K562 (cell line): ENCODE data around the gene EFNA5. TPM values are rescaled to one million over a fixed set of nuclear protein-coding genes. Genes with fewer than 3 reads are reported as not detected.

Experiments used
- ATAC-seq: fragments of 200-7000 bp; cut with Tn5 transposase; 3 replicates; pipeline ENCODE4 v1.9.1; 2020; ENCODE audit warnings: moderate library complexity
- BruUV-seq: library from RNA; stranded (reverse); fragments of 400-500 nt; replicated peaks from 2 replicates; lab custom pipeline; 2021; lab: Mats Ljungman, UMichigan
- CTCF ChIA-PET: fragments of 300-600 bp; formaldehyde crosslinking; extraction: SDS; loops from one replicate; lab custom pipeline; 2021; ENCODE audit warnings: low intra/inter-chr PET ratio; lab: Yijun Ruan, JAX
- POLR2A ChIA-PET: fragments of 300-600, 350-650 bp; sonication (Branson Sonifier 250); formaldehyde crosslinking; extraction: SDS; loops from one replicate; lab custom pipeline; 2021; ENCODE audit warnings: antibody characterized with exemption, inconsistent platforms; lab: Yijun Ruan, JAX
- DNase-seq, 4 experiments: peaks; one replicate each; pipeline versions ENCODE4 v3.0.0 to v3.0.0-alpha.2; 2011 to 2018; ENCODE audit warnings: low spot score in 3 of 4, mixed read lengths in 3 of 4; ENCODE audit errors: extremely low read depth in 1 of 4
- FAIRE-seq: peaks from 2 replicates; lab custom pipeline; 2011; peaks lifted over from hg19 to GRCh38; lab: Jason Lieb, UNC
- H2AFZ ChIP-seq: 2 replicates; pipeline ENCODE4 v1.6.0; 2011; ENCODE audit warnings: low read depth, low read length, control low read depth, inconsistent platforms
- H3K27ac ChIP-seq: fragments of 200-600 bp; 3 replicates; pipeline ENCODE4 v1.8.0; 2011; ENCODE audit warnings: low read depth, mild to moderate bottlenecking, control low read depth, inconsistent platforms, low read length, moderate library complexity, mixed read lengths; ENCODE audit errors: extremely low read depth
- H3K27me3 ChIP-seq, 2 experiments: fragments of 300-600 bp in 1 of 2; 2 replicates in 1 of 2; 3 replicates in 1 of 2; pipeline versions ENCODE4 v1.6.0 to v1.8.0; 2011; ENCODE audit warnings: inconsistent platforms in 2 of 2, low read length in 2 of 2, mild to moderate bottlenecking in 1 of 2, mixed read lengths in 1 of 2, moderate library complexity in 1 of 2; ENCODE audit not compliant: control insufficient read depth in 2 of 2, insufficient read depth in 2 of 2
- H3K36me3 ChIP-seq: fragments of 300-600 bp; 3 replicates; pipeline ENCODE4 v1.8.0; 2011; ENCODE audit warnings: mild to moderate bottlenecking, low read length, inconsistent platforms; ENCODE audit not compliant: control insufficient read depth, insufficient read depth
- H3K4me1 ChIP-seq, 2 experiments: fragments of 200-600 bp in 1 of 2; replicated peaks in 1 of 2; 2 replicates in 1 of 2; 3 replicates in 1 of 2; pipeline versions ENCODE4 v1.5.1 to v1.8.0; 2011; ENCODE audit warnings: inconsistent platforms in 2 of 2, low read length in 2 of 2, mild to moderate bottlenecking in 1 of 2, mixed read lengths in 1 of 2, moderate library complexity in 1 of 2; ENCODE audit not compliant: control insufficient read depth in 2 of 2, insufficient read depth in 2 of 2
- H3K4me2 ChIP-seq: 2 replicates; pipeline ENCODE4 v1.6.1; 2011; ENCODE audit warnings: low read length, control low read depth, inconsistent platforms, mixed read lengths; ENCODE audit not compliant: insufficient read depth
- H3K4me3 ChIP-seq: fragments of 200-600 bp; sonication (generic), shearing (Covaris generic); 2 replicates; pipeline ENCODE4 v1.5.1; 2016; ENCODE audit warnings: control low read depth, inconsistent platforms
- H3K79me2 ChIP-seq: fragments of 200-600 bp; 3 replicates; pipeline ENCODE4 v1.8.0; 2011; ENCODE audit warnings: low read length, inconsistent platforms; ENCODE audit not compliant: control insufficient read depth, insufficient read depth
- H3K9ac ChIP-seq, 2 experiments: 2 replicates each; pipeline versions ENCODE4 v1.6.0 to v1.6.1; 2011; ENCODE audit warnings: low read depth in 2 of 2, low read length in 2 of 2, control low read depth in 1 of 2, inconsistent platforms in 1 of 2, mild to moderate bottlenecking in 1 of 2, mixed read lengths in 1 of 2; ENCODE audit not compliant: insufficient read depth in 1 of 2
- H3K9me1 ChIP-seq: one replicate; pipeline ENCODE4 v1.6.0; 2011; ENCODE audit warnings: inconsistent platforms, mild to moderate bottlenecking, low read length, moderate library complexity; ENCODE audit not compliant: control insufficient read depth, insufficient read depth
- H3K9me3 ChIP-seq: replicated peaks from 2 replicates; pipeline ENCODE4 v1.5.1; 2011; ENCODE audit warnings: low read depth, low read length, inconsistent platforms; ENCODE audit not compliant: control insufficient read depth, insufficient read depth
- H4K20me1 ChIP-seq: replicated peaks from 2 replicates; pipeline ENCODE4 v1.6.1; 2011; ENCODE audit warnings: low read length, inconsistent platforms, mixed read lengths; ENCODE audit not compliant: control insufficient read depth, insufficient read depth
- CAMTA2 ChIP-seq: fragments of 250-450 bp; sonication (Bioruptor Pico); conservative IDR thresholded peaks from 2 replicates; pipeline ENCODE4 v1.5.1; 2022
- CREM ChIP-seq: IDR thresholded peaks from 2 replicates; pipeline ENCODE4 v1.6.1; 2014; ENCODE audit warnings: antibody characterized with exemption, low read depth
- ESRRB ChIP-seq: fragments of 250-450 bp; sonication (Bioruptor Pico); IDR thresholded peaks from 2 replicates; pipeline ENCODE4 v1.5.0; 2020; ENCODE audit warnings: mild to moderate bottlenecking, moderate library complexity, borderline replicate concordance
- ETV6 ChIP-seq, 3 experiments: fragments of 150-350 bp in 1 of 3; sonication (generic) in 1 of 3; formaldehyde crosslinking in 1 of 3; IDR thresholded peaks; 2 replicates each; pipeline versions ENCODE4 v1.6.1 to v1.8.0; 2014 to 2022; ENCODE audit warnings: borderline replicate concordance in 2 of 3, low read depth in 2 of 3, antibody characterized with exemption in 1 of 3, low read length in 1 of 3, mild to moderate bottlenecking in 1 of 3, missing genetic modification reagents in 1 of 3
- FOXA1 ChIP-seq: fragments of 450-650 bp; IDR thresholded peaks from 2 replicates; pipeline ENCODE4 v1.6.1; 2016; ENCODE audit warnings: mild to moderate bottlenecking, borderline replicate concordance
- FOXK1 ChIP-seq: sonication (generic); formaldehyde crosslinking; IDR thresholded peaks from 2 replicates; pipeline ENCODE4 v1.8.0; 2022; ENCODE audit warnings: missing genetic modification reagents, mild to moderate bottlenecking, borderline replicate concordance
- HLTF ChIP-seq: fragments of 450-650 bp; IDR thresholded peaks from 2 replicates; pipeline ENCODE4 v1.6.1; 2016
- HNRNPH1 ChIP-seq: fragments of 200-400 bp; formaldehyde crosslinking; optimal IDR thresholded peaks from 2 replicates; pipeline ENCODE3; 2017; ENCODE audit warnings: low read depth, mild to moderate bottlenecking, low read length, moderate library complexity
- KDM4B ChIP-seq, 2 experiments: fragments of 450-650 bp in 1 of 2; sonication (generic) in 1 of 2; IDR thresholded peaks; 2 replicates each; pipeline ENCODE4 v1.6.1; 2016 to 2017; ENCODE audit warnings: borderline replicate concordance in 2 of 2, antibody characterized with exemption in 1 of 2, low read depth in 1 of 2, mild to moderate bottlenecking in 1 of 2
- POU5F1 ChIP-seq: fragments of 150-350 bp; IDR thresholded peaks from 2 replicates; pipeline ENCODE4 v1.6.1; 2014; ENCODE audit warnings: borderline replicate concordance, low read length, low read depth, mild to moderate bottlenecking; ENCODE audit not compliant: partially characterized antibody
- RUNX1 ChIP-seq: sonication (generic); IDR thresholded peaks from 2 replicates; pipeline ENCODE4 v1.6.1; 2016; ENCODE audit warnings: antibody characterized with exemption, low read depth
- SMARCA4 ChIP-seq: fragments of 450-650 bp; IDR thresholded peaks from 2 replicates; pipeline ENCODE4 v1.6.1; 2016
- SNIP1 ChIP-seq: fragments of 450-650 bp; IDR thresholded peaks from 2 replicates; pipeline ENCODE4 v1.7.1; 2017; ENCODE audit warnings: low read depth, mild to moderate bottlenecking
- ZFP36 ChIP-seq: fragments of 150-350 bp; IDR thresholded peaks from 2 replicates; pipeline ENCODE4 v1.6.1; 2018; ENCODE audit warnings: low read length, low read depth; ENCODE audit not compliant: partially characterized antibody
- ZNF444 ChIP-seq: fragments of 250-450 bp; sonication (Bioruptor Pico); IDR thresholded peaks from 2 replicates; pipeline ENCODE4 v1.4.0; 2020; ENCODE audit warnings: mild to moderate bottlenecking, moderate library complexity
- ZNF780A ChIP-seq: fragments of 250-450 bp; sonication (Bioruptor Pico); IDR thresholded peaks from 2 replicates; pipeline ENCODE4 v1.5.0; 2021; ENCODE audit warnings: mild to moderate bottlenecking
- WGBS: fragments of 100-300 bp; shearing (Covaris generic); methylation state at CpG from one replicate; pipeline ENCODE4 v1.1.6; 2016; ENCODE audit warnings: low coverage, mixed read lengths; ENCODE audit not compliant: insufficient coverage; ENCODE audit errors: missing lambda C conversion rate; 5-methylcytosine and 5-hydroxymethylcytosine counted together
- in situ Hi-C: fragments of 300-500 bp; cut with MboI; formaldehyde crosslinking; loops from 4 replicates; pipeline ENCODE4 v1.15.0; 2018; ENCODE audit warnings: inconsistent platforms, mixed read lengths
- intact Hi-C: fragments of 100-400 bp; cut with micrococcal nuclease; formaldehyde crosslinking; loops from 2 replicates; pipeline ENCODE4 v1.14.2; 2022
- polyA plus RNA-seq, 8 experiments: library from polyadenylated mRNA; depleted of rRNA in 4 of 8; stranded (reverse) in 5 of 8; unstranded in 3 of 8; fragments of >200 nt; fragmentation: Nextera tagmentation in 2 of 8; fragmentation: Illumina TruSeq in 1 of 8; extraction: Ambion mirVana in 2 of 8; extraction: Trizol in 1 of 8; gene quantifications; 2 replicates each; pipeline versions ENCODE4 v1.2.1 to v1.2.3, GENCODE V29; 2011 to 2014; ENCODE audit warnings: inconsistent platforms in 1 of 8, missing spikeins in 1 of 8
- total RNA-seq, 7 experiments: library from RNA; depleted of rRNA in 6 of 7; stranded (reverse); fragments of >200 nt in 6 of 7; fragmentation: Illumina TruSeq in 2 of 7; extraction: Trizol in 2 of 7; gene quantifications; 2 replicates each; pipeline versions ENCODE4 v1.2.1 to v1.2.3, GENCODE V29; 2011 to 2021; ENCODE audit warnings: low replicate concordance in 1 of 7
- TF ChIP-seq, protein P1 (sequence below): IDR thresholded peaks from 2 replicates; pipeline ENCODE4 v1.6.1; 2014; ENCODE audit warnings: antibody characterized with exemption

The EFNA5 gene
- total and polyA plus RNA-seq, 9 of the 15 experiments (the other 6 are each of a cell fraction or from before 2014, with no cell fraction given) = 0.20 TPM; not detected in 8

DNA sequence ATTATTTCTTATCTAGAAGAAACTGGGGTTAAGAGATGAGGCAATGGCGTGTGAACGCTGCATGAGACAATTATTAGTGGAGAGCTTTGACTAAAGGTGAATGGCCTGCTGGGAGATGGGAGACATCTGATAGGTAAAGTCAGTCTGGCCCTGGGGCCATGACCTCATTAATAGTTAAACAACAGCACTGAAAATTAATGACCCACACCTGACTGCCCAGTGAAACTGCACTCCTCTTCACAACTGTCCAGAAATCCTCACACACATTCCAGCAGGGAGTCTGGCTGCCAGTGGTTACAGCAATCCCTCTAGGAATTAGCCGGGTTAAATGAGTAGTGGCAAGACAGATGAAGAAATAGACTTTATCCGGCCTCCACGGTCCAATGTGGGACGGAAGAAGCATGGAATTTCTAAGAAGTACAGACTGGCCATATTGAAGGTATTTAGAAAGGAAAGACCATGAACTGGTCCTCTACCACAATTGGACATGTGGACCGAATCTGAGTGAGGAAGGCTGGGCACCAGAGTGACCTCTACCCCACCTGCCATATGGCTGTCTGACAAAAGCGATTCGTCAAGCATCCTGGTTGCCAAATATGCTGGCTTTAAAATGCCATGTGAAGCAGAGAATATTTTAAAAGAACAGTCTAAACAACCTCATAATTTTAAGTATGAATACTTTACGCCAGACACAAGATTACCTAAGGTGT, 138.4 kb downstream of the EFNA5 start (continued):
- TF ChIP-seq ZFP36 = no peak
- no peak for TF ChIP-seq CREM
- TF ChIP-seq, all 486 proteins: peak for 0

DNA sequence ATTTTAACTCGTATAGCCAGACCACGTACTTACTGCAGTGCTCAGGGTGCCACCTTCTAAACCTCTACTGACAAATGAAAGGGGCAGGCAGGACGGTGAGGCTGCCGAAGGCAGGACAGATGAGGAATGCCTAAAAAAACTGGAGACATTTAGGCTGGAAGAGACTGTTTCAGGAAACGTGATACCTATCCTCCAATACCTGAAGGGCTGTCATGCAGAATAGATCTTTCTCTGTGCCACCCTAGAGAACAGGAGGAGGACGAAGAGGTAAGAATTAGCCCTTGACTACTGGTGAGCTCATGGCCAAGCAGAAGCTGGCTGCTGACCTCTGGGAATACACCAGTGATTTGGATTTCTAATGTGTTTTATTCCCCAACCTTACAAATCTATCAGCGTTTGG, 139.4 kb downstream of the EFNA5 start:
- in situ Hi-C loops = no loop called here

More for the DNA sequence above, 139.4 kb downstream of the EFNA5 start:
- Histone ChIP-seq H3K4me2 (no peak overlapping the region), H4K20me1 (no peaks in the 10 kb centered on the region), H2AFZ (no peak overlapping the region), H3K4me3 (no peak overlapping the region), H3K27ac (no peak overlapping the region), H3K79me2 (no peaks in the 10 kb centered on the region), H3K36me3 (no peaks in the 10 kb centered on the region), H3K9me1 (no peaks in the 10 kb centered on the region), H3K9me3 (no peaks in the 10 kb centered on the region), H3K9ac (no peak overlapping the region), H3K27me3 (no peaks in the 10 kb centered on the region), H3K4me1 (no peaks in the 10 kb centered on the region)
- no peak for DNase-seq
- no TSS peak for BruUV-seq
- no peak for FAIRE-seq
- POLR2A ChIA-PET = no interaction called here
- CTCF ChIA-PET = no interaction called here
- no peak for ATAC-seq
- intact Hi-C loops = no loop called here
- TF ChIP-seq ZNF444 (CRISPR knock-in tag) (no peak), CAMTA2 (CRISPR knock-in tag) (no peak), ZNF780A (CRISPR knock-in tag) (no peak), SMARCA4 (no peak), HLTF (no peak), ETV6 (IDR thresholded peaks at IDR 0.05; ENCODE audit: borderline replicate concordance in 1 of 2, low read depth in 2 of 2, low read length in 1 of 2) (no peak), ETV6 (CRISPR knock-in tag; IDR thresholded peaks at IDR 0.05; ENCODE audit: borderline replicate concordance) (no peak), POU5F1 (no peak), HNRNPH1 (no peak), SNIP1 (no peak), FOXK1 (CRISPR knock-in tag) (no peak), ESRRB (no peak), RUNX1 (no peak), KDM4B (IDR thresholded peaks at IDR 0.05; ENCODE audit: borderline replicate concordance in 2 of 2, low read depth in 1 of 2) (no peak), FOXA1 (no peak)
- TF ChIP-seq, protein P1, sequence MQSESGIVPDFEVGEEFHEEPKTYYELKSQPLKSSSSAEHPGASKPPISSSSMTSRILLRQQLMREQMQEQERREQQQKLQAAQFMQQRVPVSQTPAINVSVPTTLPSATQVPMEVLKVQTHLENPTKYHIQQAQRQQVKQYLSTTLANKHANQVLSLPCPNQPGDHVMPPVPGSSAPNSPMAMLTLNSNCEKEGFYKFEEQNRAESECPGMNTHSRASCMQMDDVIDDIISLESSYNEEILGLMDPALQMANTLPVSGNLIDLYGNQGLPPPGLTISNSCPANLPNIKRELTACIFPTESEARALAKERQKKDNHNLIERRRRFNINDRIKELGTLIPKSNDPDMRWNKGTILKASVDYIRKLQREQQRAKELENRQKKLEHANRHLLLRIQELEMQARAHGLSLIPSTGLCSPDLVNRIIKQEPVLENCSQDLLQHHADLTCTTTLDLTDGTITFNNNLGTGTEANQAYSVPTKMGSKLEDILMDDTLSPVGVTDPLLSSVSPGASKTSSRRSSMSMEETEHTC = no peak
- WGBS = 2% methylated on average over 7 of the region's 7 CpGs
